Ovary (tissue), 3 donors: ENCODE measurements around the gene SORCS2.

Source experiments
- POLR2A ChIP-seq: fragments of 450-650 bp; IDR thresholded peaks from one replicate; pipeline ENCODE4 v1.6.1; 2017; ENCODE audit warnings: antibody characterized with exemption, mild to moderate bottlenecking, moderate library complexity
- TF ChIP-seq, protein P1 (sequence below), 3 donors: fragments of 450-650 bp in 2 of 3; fragments of 200-600 bp in 1 of 3; IDR thresholded peaks; one replicate each; pipeline versions ENCODE4 v1.5.1 to v1.8.0; 2016 to 2022; ENCODE audit warnings: antibody characterized with exemption in 3 of 3, mild to moderate bottlenecking in 1 of 3
- donor health status: DM: no; HTN: no; CAD: no.

DNA sequence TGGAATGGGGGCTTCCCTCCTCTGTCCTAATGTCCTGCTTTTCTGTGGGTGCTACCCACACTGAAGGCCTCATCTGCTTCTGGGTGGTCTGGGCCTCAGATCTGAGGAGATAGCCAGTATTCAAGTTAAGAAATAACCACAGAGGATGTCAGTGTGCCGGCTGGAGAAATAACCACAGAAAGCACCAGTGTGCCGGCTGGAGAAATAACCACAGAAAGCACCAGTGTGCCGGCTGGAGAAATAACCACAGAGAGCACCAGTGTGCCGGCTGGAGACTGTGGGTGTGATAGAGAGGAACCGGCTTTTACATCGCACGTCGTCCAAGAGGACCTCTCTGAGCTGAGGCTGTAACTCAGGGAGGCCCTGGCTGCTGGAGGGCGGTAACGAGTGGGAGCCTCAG, 308.1 kb downstream of the SORCS2 start:
- TF ChIP-seq, protein P1, sequence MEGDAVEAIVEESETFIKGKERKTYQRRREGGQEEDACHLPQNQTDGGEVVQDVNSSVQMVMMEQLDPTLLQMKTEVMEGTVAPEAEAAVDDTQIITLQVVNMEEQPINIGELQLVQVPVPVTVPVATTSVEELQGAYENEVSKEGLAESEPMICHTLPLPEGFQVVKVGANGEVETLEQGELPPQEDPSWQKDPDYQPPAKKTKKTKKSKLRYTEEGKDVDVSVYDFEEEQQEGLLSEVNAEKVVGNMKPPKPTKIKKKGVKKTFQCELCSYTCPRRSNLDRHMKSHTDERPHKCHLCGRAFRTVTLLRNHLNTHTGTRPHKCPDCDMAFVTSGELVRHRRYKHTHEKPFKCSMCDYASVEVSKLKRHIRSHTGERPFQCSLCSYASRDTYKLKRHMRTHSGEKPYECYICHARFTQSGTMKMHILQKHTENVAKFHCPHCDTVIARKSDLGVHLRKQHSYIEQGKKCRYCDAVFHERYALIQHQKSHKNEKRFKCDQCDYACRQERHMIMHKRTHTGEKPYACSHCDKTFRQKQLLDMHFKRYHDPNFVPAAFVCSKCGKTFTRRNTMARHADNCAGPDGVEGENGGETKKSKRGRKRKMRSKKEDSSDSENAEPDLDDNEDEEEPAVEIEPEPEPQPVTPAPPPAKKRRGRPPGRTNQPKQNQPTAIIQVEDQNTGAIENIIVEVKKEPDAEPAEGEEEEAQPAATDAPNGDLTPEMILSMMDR (IDR thresholded peaks at IDR 0.05) = no peak
- no peak for TF ChIP-seq POLR2A
